Skeletal muscle cell (primary cell): ENCODE measurements around the gene AIG1.

Experiments
- DNase-seq: peaks from one replicate; pipeline ENCODE4 v3.0.0-alpha.2; 2010; ENCODE audit warnings: low read depth
- H3K4me3 ChIP-seq: 2 replicates; pipeline ENCODE4 v1.5.1; 2011; ENCODE audit warnings: low read depth, mild to moderate bottlenecking, control low read depth, low read length, moderate library complexity

The AIG1 gene

GRCh38 chr6:143210420-143210819 lies 149.7 kb downstream of the AIG1 start:
- DNase-seq, result no peak
- no peak overlapping the region for H3K4me3 ChIP-seq

- no peak overlapping the region for H3K4me3 ChIP-seq
- DNase-seq, result no peak
Measured at GRCh38 chr6:143213859-143214376, 153.2 kb downstream of the AIG1 start.

DNA sequence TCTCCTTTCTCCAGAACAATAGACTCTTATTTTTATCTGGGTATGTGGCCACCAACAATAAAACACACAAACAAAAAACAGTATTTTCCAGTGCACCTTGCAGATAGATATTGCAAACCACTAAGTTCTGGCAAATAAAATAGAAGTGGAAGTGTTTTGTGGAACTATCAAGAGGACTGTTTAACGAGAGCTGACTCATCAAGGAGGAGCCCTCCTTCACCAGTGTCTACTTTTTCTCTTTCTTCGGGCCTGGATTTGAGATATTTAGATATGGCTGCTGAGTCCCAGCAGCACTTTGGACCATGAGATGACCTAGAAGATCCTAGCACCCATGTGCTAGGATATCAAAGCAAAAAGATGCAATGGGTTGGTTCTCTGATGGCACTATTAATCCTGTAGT lies 154.7 kb downstream of the AIG1 start:
- H3K4me3 ChIP-seq, result no peak overlapping the region
- no peak for DNase-seq

DNA sequence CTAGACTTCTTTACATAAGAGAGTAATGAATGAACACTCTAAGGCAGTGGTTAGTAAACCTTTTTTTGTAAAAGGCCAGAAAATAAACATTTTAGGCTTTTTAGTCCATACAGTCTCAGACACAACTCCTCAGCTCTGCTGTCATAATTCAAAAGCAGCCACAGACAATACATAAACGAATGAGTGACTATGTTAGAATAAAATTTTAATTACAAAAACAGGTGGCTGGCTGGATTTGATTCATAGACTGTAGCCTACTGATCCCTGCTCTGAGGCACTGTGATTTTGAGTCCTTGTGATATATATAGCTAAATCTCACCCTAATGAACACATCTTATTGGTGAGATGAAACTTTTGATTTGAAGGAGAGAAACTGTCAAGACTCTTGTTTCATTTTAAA lies 155.1 kb downstream of the AIG1 start:
- DNase-seq, result no peak
- H3K4me3 ChIP-seq, result no peak overlapping the region

DNA sequence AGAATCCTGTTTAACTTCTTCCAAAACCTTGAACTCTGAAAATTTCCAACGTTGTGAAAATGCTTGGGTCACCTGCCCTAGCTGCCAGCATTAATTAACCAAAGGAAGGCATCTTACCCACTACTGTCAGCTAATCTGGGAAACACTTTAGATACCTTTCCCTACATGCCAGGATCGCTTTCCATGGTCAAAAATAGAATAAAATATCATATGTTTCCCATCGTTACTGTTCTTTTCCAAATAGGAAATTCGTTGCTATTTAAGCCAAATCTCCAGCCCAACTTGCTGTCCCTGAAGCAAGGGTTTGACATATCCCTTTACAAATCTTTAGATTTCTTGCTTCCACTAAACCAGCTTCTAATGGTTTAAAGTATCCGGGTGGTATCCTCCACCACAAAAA lies 157.5 kb downstream of the AIG1 start:
- no peak overlapping the region for H3K4me3 ChIP-seq
- no peak for DNase-seq

- H3K4me3 ChIP-seq, result no peak overlapping the region
- no peak for DNase-seq
Measured at GRCh38 chr6:143221698-143222097, 161.0 kb downstream of the AIG1 start.

DNA sequence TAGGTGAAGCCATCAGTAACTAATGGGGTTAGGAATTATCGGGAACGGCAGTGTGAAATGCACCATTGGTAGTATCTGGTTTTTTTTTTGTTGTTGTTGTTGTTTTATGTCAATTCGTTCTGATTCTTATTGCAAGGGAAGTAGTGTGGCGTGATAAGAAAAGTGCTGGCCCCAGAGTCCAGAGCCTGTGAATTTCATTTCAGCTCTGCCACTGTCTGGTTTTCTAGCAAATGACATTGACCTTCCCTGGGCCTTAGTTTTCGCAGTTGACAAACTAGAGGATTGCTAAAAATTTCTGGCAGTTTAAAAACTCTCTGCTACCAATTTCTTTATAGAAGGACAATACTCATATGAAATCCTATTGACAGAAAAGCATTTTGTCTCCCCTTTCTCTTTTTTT lies 161.6 kb downstream of the AIG1 start:
- no peak for DNase-seq

GRCh38 chr6:143222801-143223231 lies 162.1 kb downstream of the AIG1 start:
- DNase-seq, result no peak
- no peak overlapping the region for H3K4me3 ChIP-seq

More for the DNA sequence above, 161.6 kb downstream of the AIG1 start:
- H3K4me3 ChIP-seq, result no peak overlapping the region

DNA sequence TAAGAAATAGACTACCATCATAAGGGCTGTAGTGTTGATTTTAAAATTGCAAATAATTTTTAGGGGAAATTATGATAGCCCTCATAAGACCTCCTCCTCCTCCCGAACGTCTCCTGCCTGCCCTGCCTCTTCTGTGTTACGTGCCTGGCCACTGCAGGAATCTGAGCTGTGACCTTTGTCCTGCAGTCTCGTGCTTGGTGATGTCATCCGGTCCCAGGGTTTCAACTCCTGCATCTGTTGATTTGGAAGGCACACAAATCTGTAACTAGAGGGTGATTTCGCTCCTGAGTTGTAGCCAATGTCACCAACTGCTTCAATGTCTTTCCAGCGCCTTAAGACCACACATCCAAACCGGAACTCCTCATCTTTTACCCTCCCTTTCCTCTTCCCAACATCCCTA lies 163.2 kb downstream of the AIG1 start:
- no peak overlapping the region for H3K4me3 ChIP-seq
- DNase-seq, result no peak

GRCh38 chr6:143224516-143224915 lies 163.8 kb downstream of the AIG1 start:
- DNase-seq, result no peak
- H3K4me3 ChIP-seq, result no peak overlapping the region

- H3K4me3 ChIP-seq, result no peak overlapping the region
- DNase-seq, result no peak
Measured at GRCh38 chr6:143225929-143226328, 165.2 kb downstream of the AIG1 start.

DNA sequence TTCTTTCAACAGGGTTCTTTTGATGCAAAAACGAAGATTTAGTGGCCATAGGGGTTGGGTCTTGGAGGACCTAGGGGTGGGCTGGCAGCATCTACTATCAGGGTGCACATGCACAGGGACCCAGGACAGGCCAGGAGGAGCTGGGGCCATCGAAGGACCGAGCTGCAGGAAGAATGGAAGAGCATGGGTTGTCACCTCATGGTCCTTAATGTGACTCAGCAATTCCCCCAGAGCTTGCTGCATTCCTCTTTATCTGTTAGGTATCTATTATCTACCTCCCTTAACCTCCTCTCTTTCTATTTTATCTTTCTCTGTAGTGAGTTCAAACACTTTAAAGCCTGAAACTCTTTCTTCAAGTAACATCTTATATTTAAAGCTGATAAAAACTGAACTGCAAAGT lies 167.0 kb downstream of the AIG1 start:
- H3K4me3 ChIP-seq, result no peak overlapping the region
- DNase-seq, result no peak

DNA sequence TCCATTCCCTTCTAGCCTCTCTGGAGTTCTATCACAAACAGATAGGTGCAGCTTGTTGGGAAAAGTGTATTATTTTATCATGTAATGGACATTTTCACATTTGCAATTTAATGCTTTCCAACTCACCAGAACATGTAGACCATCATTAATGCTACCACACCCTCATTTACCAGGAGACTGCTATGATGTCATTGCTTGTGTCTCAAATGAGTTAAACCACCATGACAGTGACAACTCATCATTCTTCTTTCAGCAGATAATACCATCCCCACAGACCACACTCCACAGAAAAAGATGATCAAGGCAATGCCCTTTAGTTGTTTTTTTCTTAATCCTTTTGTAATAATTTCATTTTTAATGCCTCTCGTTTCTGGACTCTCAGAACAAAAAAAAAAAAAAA lies 168.7 kb downstream of the AIG1 start:
- H3K4me3 ChIP-seq, result no peak overlapping the region
- no peak for DNase-seq

DNA sequence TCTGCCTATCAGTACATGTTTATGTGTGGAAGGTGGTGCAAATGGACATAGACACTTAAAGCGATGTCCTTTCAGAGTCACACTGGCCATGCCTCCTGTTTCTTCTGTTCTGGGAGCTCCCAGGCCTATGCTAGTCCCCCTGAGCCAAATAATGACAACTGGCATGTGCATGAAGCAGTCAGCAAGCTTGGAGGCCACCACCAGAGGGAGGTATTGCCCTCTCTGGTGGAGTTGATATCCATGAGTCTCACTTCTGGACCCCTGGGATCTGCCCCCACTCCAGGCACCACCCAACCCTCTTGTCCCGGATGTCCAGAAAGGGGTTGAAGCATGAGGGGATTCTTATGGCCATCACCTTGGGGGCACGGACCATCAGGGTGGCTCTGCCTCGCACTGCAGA lies 172.2 kb downstream of the AIG1 start:
- H3K4me3 ChIP-seq, result no peak overlapping the region
- DNase-seq, result no peak

DNA sequence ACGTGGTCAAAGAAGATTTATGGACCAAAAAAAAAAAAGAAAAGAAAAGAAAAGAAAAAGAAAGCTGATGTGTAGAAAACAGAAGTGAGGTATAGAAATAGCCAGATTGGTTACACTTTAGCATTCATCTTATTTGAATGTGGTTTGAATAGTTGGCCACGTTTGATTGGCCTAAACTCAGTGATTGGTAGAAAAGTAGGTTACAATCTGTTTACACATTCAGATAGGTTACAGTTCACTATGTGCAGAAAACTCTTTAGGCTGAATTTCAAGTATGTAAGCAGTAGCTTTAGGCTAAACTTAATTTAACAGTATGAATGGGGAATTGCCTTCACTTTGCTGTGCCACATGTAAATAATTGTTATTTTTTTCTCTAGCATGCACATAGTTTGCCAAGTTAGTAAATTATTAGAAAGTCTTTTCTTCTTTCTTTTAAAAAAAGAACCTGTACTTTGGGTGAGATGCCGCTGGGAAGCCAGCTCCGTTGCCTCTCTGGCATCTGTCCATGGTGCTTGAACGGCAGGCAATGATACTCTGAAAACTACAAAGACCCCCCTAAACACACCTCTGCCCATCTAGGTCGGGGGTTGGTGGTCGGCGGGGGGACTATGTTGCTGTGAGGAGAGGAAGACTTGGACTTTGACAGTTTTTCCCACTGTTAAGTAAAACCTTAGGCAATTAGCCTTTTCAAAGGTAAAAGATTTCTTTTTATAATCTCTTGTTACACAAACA lies 173.0 kb downstream of the AIG1 start:
- DNase-seq, result no peak
- no peak overlapping the region for H3K4me3 ChIP-seq

DNA sequence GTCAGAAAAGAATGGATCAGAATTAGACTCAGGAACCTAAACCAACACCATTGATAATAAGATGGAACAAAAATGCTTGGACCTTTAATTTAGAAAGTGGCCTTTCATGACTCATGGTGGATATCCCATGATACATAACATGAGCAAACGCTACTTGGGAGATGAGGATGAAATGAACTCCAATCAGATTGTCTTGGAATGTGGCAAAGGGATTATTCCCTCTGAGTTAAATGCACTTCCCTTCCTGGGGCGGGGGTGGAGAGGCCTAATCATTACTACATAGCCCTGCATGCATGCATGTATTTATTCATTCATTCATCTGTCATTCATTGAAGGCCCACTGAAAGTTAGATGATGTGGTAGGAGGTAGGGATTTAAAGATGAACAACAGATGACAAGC lies 174.0 kb downstream of the AIG1 start:
- no peak for DNase-seq
- no peak overlapping the region for H3K4me3 ChIP-seq

DNA sequence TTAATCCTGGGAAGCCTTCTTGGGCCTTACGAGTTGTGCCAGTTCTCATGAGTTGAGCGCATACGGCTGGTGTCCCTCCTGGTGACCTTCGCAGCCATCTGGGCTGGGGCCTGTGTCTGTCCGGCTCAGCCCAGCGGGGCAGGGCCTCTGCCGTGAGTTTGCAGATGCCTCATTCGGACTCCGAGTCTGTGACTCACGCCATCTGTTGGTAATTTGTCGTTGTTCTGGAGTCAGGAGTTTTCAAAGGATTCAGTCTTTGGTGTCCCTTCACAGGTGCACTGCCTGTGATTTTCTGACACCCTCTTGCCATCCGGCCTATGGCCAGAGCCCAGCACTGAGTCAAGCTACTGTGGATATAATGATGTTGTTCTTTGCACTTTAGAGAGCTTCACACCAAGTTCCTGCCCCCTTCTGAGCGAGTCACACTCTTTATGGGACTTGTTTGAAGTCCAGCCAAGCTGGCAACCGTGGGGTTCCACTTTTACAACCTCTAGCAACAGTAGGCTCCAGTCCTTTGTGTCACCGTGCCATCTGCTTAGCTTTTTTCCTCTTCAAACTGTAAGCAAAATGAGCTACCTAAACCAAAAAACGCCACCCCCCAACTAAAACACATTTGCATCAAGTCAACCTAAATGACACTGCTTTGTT lies 175.6 kb downstream of the AIG1 start:
- DNase-seq, result peak; percentile 10
- no peak overlapping the region for H3K4me3 ChIP-seq

GRCh38 chr6:143238306-143238705 lies 177.6 kb downstream of the AIG1 start:
- H3K4me3 ChIP-seq, result no peak overlapping the region
- DNase-seq, result no peak

GRCh38 chr6:143241111-143241510 lies 180.4 kb downstream of the AIG1 start:
- peak; percentile 36 for DNase-seq
- H3K4me3 ChIP-seq, result no peak overlapping the region

- H3K4me3 ChIP-seq, result no peak overlapping the region
- no peak for DNase-seq
Measured at GRCh38 chr6:143241911-143242310, 181.2 kb downstream of the AIG1 start.

DNA sequence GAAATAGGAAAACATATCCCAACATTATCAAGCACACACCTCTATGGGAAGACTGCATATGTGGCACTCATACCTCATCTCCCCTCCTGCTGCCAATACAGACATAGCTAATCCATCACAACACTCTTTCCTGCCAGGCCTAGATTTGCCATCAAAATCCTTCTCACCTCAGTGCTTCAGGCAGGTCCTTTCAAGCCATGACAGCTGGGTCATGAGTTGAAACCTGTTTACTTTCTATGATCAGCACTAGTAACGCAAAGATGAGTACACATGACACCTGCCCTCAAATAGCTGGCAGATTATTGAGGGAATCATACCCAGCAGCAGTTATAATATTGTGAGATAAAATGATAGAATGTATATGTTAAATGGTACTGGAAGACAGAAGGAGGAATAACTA lies 183.1 kb downstream of the AIG1 start:
- DNase-seq, result no peak
- H3K4me3 ChIP-seq, result no peak overlapping the region
